Fibroblast of pulmonary artery (primary cell): ENCODE results near the gene POC1B.

Source experiments
- DNase-seq: peaks from one replicate; pipeline ENCODE4 v3.0.0-alpha.2; 2010; ENCODE audit warnings: low read depth
- H3K4me3 ChIP-seq: replicated peaks from 2 replicates; pipeline ENCODE4 v1.5.1; 2011; ENCODE audit warnings: low read depth, mild to moderate bottlenecking, control low read depth, low read length, moderate library complexity
- CTCF ChIP-seq: IDR thresholded peaks from 2 replicates; pipeline ENCODE4 v1.5.1; 2011; ENCODE audit warnings: mild to moderate bottlenecking, control low read depth, low read length, inconsistent platforms; ENCODE audit errors: missing control alignments

POC1B gene

GRCh38 chr12:89514751-89515150, 11.1 kb downstream of the POC1B start:
- no peak for TF ChIP-seq CTCF
- DNase-seq = no peak
- no peak overlapping the region for H3K4me3 ChIP-seq

DNA sequence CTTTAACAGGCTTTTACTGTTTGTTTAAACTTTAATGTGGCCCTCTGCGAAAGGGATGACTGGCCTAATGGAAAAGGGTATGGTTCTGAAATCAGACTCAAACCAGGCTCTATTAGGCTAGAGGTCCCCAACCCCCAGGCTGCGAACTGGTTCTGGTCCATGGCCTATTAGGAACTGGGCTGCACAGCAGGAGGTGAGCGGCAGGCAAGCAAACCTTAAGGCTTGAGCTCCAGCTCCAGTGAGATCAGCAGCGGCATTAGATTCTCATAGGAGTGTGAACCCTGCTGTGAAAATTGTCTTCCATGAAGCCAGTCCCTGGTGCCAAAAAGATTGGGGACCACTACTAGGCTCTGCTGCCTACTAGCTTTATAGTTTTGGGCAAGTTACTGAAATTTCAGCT, 12.3 kb downstream of the POC1B start:
- no peak for DNase-seq
- TF ChIP-seq CTCF = no peak
- no peak overlapping the region for H3K4me3 ChIP-seq

DNA sequence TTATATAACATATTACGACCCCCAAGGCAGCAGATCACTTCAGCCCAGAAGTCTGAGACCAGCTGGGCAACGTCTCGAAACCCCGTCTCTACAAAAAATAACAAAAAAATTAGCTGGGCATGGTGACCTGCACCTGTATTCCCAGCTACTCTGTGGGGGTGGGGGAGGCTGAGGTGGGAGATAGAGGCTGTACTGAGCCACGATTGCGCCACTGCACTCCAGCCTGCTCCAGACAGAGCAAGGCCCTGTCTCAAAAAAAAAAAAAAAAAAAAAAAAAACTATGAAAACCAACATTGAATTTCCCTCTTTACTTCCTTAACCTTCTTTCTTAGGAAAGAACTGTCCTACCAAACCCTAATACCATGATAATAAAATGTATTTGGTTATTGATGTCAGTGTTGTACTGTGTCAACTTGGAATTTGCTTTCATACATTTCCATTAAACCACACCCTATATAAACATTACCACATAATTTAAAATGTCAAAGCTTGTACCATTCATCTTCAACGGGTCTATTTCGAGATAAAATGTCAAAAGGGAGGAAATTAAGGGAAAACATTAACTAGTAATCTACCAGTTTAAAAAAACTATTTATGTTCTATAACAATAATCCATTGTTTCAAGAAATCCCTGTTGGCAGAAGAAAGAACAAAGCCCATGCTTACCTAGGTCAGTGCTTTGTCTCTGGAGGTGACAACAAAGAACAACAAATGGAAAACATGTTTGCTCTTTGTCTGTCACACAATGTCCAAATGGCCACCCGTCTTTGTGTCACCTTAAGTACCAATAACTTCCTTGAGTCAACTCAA, 18.6 kb downstream of the POC1B start:
- peak; percentile 17 for DNase-seq
- TF ChIP-seq CTCF = no peak
- H3K4me3 ChIP-seq = no peak overlapping the region

DNA sequence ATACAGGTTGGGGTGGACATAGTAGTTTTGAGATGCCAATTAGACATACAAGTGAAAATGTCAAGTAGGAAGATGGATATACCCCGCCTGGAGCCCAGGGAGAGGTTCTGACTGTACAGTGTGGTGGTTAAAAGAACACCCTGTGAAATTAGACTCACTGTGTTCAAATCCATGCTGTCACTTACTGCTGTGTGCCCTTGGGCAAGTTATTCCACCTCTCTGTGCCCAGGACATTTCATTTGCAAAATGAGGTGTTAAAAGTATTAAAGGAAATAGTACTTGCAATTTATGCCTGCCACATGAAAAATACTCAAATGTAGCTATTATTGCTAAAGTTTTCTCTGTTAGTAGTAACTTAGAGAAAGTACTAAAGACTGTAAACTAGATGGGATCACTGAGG, 19.8 kb downstream of the POC1B start:
- H3K4me3 ChIP-seq = no peak overlapping the region
- DNase-seq = no peak
- TF ChIP-seq CTCF = no peak

DNA sequence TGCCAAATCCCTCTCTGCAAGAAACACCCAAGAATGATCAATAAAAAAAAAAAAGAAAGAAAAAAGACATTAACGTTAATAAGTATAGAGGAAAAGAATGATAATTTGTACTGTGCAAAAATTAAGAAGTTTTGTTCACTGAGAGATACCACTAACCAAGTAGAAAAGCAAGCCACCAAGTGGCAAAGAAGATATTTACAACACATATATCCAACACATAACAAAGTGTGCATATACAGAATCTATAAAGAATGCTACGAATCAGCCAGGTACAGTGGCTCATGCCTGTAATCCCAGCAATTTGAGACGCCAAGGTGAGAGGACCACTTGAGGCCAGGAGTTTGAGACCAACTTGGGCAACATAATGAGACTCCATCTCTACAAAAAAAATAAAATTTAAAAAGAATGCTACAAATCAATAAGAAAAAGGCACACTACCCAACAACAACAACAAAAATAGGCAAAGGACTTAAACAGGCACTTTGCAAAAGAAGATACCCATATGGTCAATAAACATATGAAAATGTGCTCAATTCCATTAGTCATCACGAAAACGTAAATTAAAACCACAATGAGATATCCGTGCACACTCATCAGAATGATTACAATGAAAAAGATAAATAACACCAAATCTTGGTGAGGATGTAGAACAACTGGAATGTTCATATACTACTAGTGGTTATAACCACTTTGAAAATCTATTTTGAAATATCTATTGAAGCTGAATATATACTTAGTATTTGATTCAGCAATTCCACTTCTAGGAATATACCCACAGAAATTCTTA, 21.1 kb downstream of the POC1B start:
- DNase-seq = peak; percentile 50
- TF ChIP-seq CTCF = peak; percentile 13
- no peak overlapping the region for H3K4me3 ChIP-seq

GRCh38 chr12:89501793-89502192, 24.1 kb downstream of the POC1B start:
- peak; percentile 37 for DNase-seq
- TF ChIP-seq CTCF = no peak
- no peak overlapping the region for H3K4me3 ChIP-seq
